Measurements from ENCODE around the gene OS9. TPM values are rescaled to one million over a fixed set of nuclear protein-coding genes. Genes with fewer than 3 reads are reported as not detected.
A peak's percentile ranks its signal among the peaks of the same experiment; 100 is the strongest.

OS9 gene
- total RNA-seq, 6 donors from 2014 or later, result 171 to 305 (median 278) TPM

DNA sequence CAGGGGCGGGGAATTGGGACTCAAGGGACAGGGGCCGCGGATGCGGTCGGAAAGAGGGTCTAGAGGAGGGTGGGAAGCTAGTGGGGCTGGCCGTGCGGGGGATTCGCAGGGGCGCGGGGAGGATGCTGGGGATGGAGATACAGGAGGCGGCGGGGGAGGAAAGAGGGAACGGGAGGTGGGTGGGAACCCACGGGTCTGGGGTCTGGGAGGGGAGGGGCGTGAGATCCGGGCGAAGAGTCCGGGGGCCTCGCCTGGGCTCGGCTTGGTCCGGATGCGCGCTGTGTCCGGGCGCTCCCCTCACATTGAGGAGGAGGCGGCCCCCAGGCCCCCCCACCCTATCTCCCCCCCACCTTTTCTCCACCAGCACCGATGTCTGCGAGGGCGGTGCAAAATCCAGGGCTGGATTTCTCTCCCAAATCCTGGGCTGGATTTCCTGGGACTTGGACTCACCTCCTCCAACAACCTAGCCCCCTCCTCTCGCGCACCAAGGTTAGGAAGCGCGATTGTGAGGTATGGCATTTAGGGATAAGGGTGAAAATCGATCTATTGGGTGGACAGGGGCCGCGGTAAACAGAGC, 44.8 kb downstream of the OS9 start, which contains the start of gene AGAP2:
Gene AGAP2, minus strand, starts transcription at position 82 of the 577 bp plus-strand sequence. CDS start 496 bp downstream, outside the sequence.
- no peaks in the 10 kb centered on the region for H3K9me3 ChIP-seq
- DNase-seq, result peak in 1 of 2 donors; percentile 72
- H3K4me1 ChIP-seq, result peaks cover 26 to 50% (median 36%) of the 10 kb centered on the region in 4 donors
- peak within 1 kb of the TSS in 3 of 4 donors; percentile 21 to 38 (median 38) for H3K4me3 ChIP-seq
- TF ChIP-seq POLR2AphosphoS5 (IDR thresholded peaks at IDR 0.05), result no peak
- TF ChIP-seq, protein P1, sequence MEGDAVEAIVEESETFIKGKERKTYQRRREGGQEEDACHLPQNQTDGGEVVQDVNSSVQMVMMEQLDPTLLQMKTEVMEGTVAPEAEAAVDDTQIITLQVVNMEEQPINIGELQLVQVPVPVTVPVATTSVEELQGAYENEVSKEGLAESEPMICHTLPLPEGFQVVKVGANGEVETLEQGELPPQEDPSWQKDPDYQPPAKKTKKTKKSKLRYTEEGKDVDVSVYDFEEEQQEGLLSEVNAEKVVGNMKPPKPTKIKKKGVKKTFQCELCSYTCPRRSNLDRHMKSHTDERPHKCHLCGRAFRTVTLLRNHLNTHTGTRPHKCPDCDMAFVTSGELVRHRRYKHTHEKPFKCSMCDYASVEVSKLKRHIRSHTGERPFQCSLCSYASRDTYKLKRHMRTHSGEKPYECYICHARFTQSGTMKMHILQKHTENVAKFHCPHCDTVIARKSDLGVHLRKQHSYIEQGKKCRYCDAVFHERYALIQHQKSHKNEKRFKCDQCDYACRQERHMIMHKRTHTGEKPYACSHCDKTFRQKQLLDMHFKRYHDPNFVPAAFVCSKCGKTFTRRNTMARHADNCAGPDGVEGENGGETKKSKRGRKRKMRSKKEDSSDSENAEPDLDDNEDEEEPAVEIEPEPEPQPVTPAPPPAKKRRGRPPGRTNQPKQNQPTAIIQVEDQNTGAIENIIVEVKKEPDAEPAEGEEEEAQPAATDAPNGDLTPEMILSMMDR (IDR thresholded peaks at IDR 0.05), result no peak
- no peak for TF ChIP-seq EP300 (IDR thresholded peaks at IDR 0.05)
- no peak for TF ChIP-seq POLR2A (IDR thresholded peaks at IDR 0.05)
- 31 to 48% methylated on average over 34 of the region's 36 CpGs for WGBS, 2 donors
- ATAC-seq (ENCODE audit: low FRiP score in 2 of 2), result no peak
- no peak within 1 kb of the TSS for H3K27ac ChIP-seq
- H3K36me3 ChIP-seq, result peaks cover 0 to 1% (median 0%) of the 10 kb centered on the region in 4 donors
- H3K27me3 ChIP-seq, result peaks cover 1 to 50% (median 22%) of the 10 kb centered on the region in 4 donors

DNA sequence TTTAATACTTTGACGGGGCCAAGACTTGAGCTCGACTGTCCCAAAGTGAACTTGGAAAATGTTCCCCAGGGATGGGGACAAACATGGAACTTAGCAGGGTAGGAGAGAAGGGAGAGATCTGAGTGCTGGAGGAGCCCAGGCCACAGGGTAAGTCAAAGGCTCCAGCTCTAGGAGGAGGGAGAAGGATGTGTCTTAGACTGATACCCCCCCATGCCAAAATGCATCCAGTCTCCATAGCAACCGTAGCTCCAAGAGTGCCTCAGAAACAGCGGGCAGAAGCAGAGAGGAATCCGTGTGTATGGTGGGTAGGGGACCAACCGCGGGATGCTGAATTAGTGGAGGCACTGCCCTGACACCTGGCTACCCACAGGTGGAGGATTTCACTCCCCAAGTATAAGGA, 45.5 kb downstream of the OS9 start:
- no peaks in the 10 kb centered on the region for H3K36me3 ChIP-seq
- H3K27ac ChIP-seq, result no peak overlapping the region
- H3K9me3 ChIP-seq, result no peaks in the 10 kb centered on the region
- ATAC-seq (ENCODE audit: low FRiP score in 2 of 2) (no peak), DNase-seq (no peak)
- H3K4me1 ChIP-seq, result peaks cover 26 to 55% (median 39%) of the 10 kb centered on the region in 4 donors
- 34 to 48% methylated on average over 7 of the region's 7 CpGs for WGBS, 2 donors
- no peak overlapping the region for H3K4me3 ChIP-seq
- peaks cover 1 to 50% (median 22%) of the 10 kb centered on the region in 4 donors for H3K27me3 ChIP-seq
- TF ChIP-seq POLR2AphosphoS5 (IDR thresholded peaks at IDR 0.05) (no peak), EP300 (IDR thresholded peaks at IDR 0.05) (no peak), POLR2A (IDR thresholded peaks at IDR 0.05) (no peak)
- TF ChIP-seq, protein P1 (IDR thresholded peaks at IDR 0.05), result no peak

DNA sequence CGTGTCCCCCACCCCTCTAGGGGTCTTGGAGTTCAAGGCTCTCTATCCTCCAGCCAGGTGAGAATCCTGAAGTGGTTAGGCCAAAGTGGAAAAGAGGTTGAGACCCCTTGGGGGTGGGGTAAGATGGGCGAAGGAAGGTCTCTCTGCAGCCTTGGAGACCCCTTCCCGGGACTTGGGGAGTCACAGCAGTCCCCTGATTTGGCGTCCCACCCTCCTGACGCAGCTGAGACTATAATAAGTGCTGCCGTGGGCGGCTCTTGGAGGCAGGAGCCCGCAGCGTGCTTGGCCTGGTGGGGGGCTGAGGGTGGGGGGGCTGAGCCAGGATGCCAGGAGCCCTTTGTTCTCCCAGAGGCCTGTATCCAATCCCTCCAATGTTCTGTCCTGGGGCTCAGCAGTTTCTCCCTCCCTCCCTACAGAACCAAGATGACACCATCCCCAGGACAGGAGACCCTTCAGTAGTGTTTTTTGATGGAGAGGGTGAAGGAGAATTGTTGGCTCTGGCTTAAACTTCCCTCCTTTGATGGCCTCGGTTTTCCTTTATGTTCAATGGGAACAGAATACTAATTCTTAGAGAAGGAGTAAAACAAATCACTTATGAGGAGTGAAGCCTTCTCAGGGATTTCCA, 46.1 kb downstream of the OS9 start:
- no peak for ATAC-seq (ENCODE audit: low FRiP score in 2 of 2)
- 37 to 54% methylated on average over 6 to 10 of the region's 10 CpGs for WGBS, 2 donors

DNA sequence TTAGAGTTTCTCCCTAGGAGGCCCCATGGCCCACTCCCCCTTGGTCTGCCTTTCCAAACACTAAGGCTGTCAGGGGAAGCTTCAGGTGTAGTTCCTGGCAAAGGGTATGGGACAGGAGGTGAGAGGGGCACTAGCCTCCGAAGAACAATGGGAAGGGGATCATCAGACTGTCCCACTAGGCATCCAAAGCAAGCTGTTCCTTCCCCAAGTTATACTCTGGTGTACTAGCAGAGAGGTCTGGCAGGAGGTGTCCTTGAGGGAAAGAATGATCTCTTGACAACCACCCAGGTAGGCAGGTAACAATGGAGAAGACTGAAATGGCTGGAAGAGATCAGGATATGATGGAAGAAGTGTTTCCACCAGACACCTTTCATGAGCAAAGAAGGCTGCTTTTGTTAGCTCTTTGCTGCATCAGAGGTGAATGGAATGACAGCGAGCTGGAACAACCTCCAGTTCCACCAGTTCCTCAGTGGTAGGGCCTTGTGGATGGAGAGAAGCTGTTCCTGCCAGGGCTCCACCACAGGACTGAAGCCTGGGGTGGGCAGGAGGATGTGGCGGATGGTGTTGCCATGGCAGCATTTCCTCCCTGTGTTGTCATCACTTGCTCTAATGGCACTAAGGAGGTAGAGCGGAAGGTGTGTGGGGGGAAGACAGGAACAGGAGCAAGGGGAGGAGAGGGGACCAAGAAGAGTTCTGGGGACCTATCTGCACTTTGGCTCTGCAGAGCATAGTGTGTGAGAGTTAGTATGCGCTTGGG, 46.9 kb downstream of the OS9 start:
- Histone ChIP-seq H3K27ac (peak overlapping the region in 2 of 4 donors; percentile 71 to 80), H3K27me3 (peaks cover 1 to 40% (median 20%) of the 10 kb centered on the region in 4 donors), H3K4me1 (peaks cover 26 to 55% (median 44%) of the 10 kb centered on the region in 4 donors), H3K4me3 (peak overlapping the region in 3 of 4 donors; percentile 33 to 47 (median 46)), H3K36me3 (no peaks in the 10 kb centered on the region), H3K9me3 (no peaks in the 10 kb centered on the region)
- peak in 1 of 2 donors; percentile 7 for ATAC-seq (ENCODE audit: low FRiP score in 2 of 2)
- peak in 1 of 2 donors; percentile 69 for DNase-seq
- WGBS, 2 donors, result 43 to 53% methylated on average over 5 of the region's 5 CpGs
- no peak for TF ChIP-seq EP300 (IDR thresholded peaks at IDR 0.05)
- TF ChIP-seq POLR2AphosphoS5 (IDR thresholded peaks at IDR 0.05), result peak in 1 of 2 donors; percentile 56

More for the DNA sequence above, 46.1 kb downstream of the OS9 start:
- DNase-seq, result no peak
- H3K4me1 ChIP-seq, result peaks cover 26 to 55% (median 40%) of the 10 kb centered on the region in 4 donors
- TF ChIP-seq EP300 (IDR thresholded peaks at IDR 0.05) (no peak), POLR2AphosphoS5 (IDR thresholded peaks at IDR 0.05) (no peak), POLR2A (IDR thresholded peaks at IDR 0.05) (no peak)
- TF ChIP-seq, protein P1 (IDR thresholded peaks at IDR 0.05), result no peak
- no peaks in the 10 kb centered on the region for H3K9me3 ChIP-seq
- no peak overlapping the region for H3K27ac ChIP-seq
- H3K36me3 ChIP-seq, result no peaks in the 10 kb centered on the region
- peaks cover 1 to 48% (median 22%) of the 10 kb centered on the region in 4 donors for H3K27me3 ChIP-seq
- H3K4me3 ChIP-seq, result no peak overlapping the region

DNA sequence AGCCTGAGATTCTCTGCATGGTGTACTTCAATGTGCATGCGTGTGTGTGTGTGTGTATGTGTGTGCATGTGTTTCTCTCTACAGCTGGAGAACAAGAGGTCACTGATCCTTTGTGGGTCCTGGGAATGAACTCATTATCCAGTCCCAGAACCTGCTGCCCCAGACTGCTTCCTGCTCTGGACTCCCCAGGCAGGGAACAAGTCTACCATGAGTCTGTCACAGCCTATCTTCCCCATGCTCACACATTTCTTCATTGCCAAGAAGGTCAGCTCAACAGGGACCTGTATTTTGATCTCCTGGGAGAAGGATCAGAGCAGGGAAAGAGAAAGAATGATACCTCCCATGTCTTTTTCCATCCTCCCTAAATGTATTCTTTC, 47.5 kb downstream of the OS9 start:
- Histone ChIP-seq H3K4me3 (peak overlapping the region in 3 of 4 donors; percentile 33 to 47 (median 46)), H3K9me3 (no peaks in the 10 kb centered on the region), H3K4me1 (peaks cover 22 to 52% (median 41%) of the 10 kb centered on the region in 4 donors), H3K27me3 (peaks cover 1 to 34% (median 19%) of the 10 kb centered on the region in 4 donors), H3K27ac (peak overlapping the region in 3 of 4 donors; percentile 57 to 80 (median 71)), H3K36me3 (peaks cover 0 to 3% (median 0%) of the 10 kb centered on the region in 4 donors)
- WGBS, 2 donors, result 50% methylated on average over 1 of the region's 1 CpG
- no peak for ATAC-seq (ENCODE audit: low FRiP score in 2 of 2)
- no peak for DNase-seq
- TF ChIP-seq, protein P1 (IDR thresholded peaks at IDR 0.05), result no peak
- TF ChIP-seq POLR2A (IDR thresholded peaks at IDR 0.05), result no peak
- TF ChIP-seq EP300 (IDR thresholded peaks at IDR 0.05), result no peak
- no peak for TF ChIP-seq POLR2AphosphoS5 (IDR thresholded peaks at IDR 0.05)
